GM18907 (cell line): ENCODE measurements around the gene ZNF410.

Source experiments
- ATAC-seq: cut with Tn5 transposase; IDR thresholded peaks from one replicate; pipeline ENCODE4 v1.9.1; 2021; ENCODE audit warnings: mild to moderate bottlenecking, moderate library complexity; ENCODE audit not compliant: unreplicated experiment

ZNF410 gene

GRCh38 chr14:73949752-73950734 lies 63.4 kb downstream of the ZNF410 start, which contains the start of the genes COQ6 and FAM161B:
TSS of gene COQ6 (plus strand) at chr14:73950302. CDS start at chr14:73950333, 31 bp downstream.
TSS of gene FAM161B (minus strand) at chr14:73950094. CDS start at chr14:73950026, 68 bp downstream.
- ATAC-seq: peak; percentile 87

GRCh38 chr14:73953731-73954130 lies 67.1 kb downstream of the ZNF410 start:
- no peak for ATAC-seq

- no peak for ATAC-seq
Measured at GRCh38 chr14:73955674-73956073, 69.0 kb downstream of the ZNF410 start.

GRCh38 chr14:73958591-73958990 lies 71.9 kb downstream of the ZNF410 start:
- no peak for ATAC-seq

- ATAC-seq: no peak
Measured at GRCh38 chr14:73961192-73961591, 74.5 kb downstream of the ZNF410 start.

- ATAC-seq: no peak
Measured at GRCh38 chr14:73965216-73965615, 78.6 kb downstream of the ZNF410 start.

GRCh38 chr14:73968885-73969284 lies 82.2 kb downstream of the ZNF410 start:
- ATAC-seq: no peak

- no peak for ATAC-seq
Measured at GRCh38 chr14:73973497-73973896, 86.8 kb downstream of the ZNF410 start.

- no peak for ATAC-seq
Measured at GRCh38 chr14:73976125-73976524, 89.5 kb downstream of the ZNF410 start.

GRCh38 chr14:73977896-73978295 lies 91.2 kb downstream of the ZNF410 start:
- ATAC-seq: no peak
